HL-60 (cell line): Measurements from ENCODE around the gene OR5V1.

ENCODE experiments used
- CTCF ChIP-seq: IDR thresholded peaks from one replicate; pipeline ENCODE4 v1.5.1; 2011; ENCODE audit warnings: low read length, control low read depth, inconsistent platforms; ENCODE audit not compliant: insufficient read depth
- POLR2AphosphoS5 ChIP-seq: IDR thresholded peaks from 2 replicates; pipeline ENCODE4 v1.6.1; 2012; ENCODE audit warnings: low read depth
- REST ChIP-seq: IDR thresholded peaks from 2 replicates; pipeline ENCODE4 v1.6.1; 2012; ENCODE audit warnings: low read depth; ENCODE audit not compliant: insufficient replicate concordance

- TF ChIP-seq POLR2AphosphoS5, result no peak
- no peak for TF ChIP-seq CTCF
- no peak for TF ChIP-seq REST
Measured at GRCh38 chr6:29332676-29333075, 36.0 kb downstream of the OR5V1 start.
